GM18868 (cell line): ENCODE measurements around the gene CLSTN3.

Source experiments
- ATAC-seq: cut with Tn5 transposase; IDR thresholded peaks from one replicate; pipeline ENCODE4 v1.9.1; 2021; ENCODE audit warnings: mild to moderate bottlenecking, moderate library complexity; ENCODE audit not compliant: unreplicated experiment

Gene CLSTN3

DNA sequence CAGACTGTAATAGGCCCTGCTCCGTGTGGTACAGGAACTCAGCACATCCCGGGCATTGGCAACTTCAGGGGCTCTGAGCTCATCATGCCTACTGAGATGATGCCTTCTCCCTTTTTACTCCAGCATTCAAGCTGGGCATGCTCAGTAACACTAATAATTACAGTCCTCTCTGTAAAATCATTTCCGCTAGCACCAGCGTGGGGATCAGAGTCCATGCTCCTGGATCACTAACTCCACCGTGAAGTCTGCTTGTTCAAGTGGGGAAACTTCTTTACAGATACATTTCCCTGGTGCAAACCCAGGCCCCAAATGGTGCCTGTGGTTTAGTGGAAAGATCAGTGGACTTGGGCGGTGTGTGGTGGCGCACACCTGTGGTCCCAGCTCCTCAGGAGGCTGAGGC, 16.7 kb downstream of the CLSTN3 start:
- ATAC-seq = no peak

DNA sequence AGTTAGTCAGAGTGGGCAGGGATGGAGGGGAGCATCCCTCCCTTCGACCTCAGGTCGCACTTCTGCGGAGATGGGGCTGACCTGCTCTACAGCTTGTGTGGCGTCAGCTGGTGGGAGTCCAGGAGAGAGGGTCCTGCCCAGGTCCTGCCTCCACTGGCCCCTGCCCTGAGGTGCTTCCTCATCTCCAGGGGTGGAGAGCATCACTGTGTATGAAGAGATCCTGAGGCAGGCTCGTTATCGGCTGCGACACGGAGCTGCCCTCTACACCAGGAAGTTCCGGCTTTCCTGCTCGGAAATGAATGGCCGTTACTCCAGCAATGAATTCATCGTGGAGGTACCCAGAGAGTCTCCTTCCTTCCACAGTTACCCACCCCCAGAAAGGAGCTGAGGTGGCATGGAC, 20.2 kb downstream of the CLSTN3 start:
- no peak for ATAC-seq

DNA sequence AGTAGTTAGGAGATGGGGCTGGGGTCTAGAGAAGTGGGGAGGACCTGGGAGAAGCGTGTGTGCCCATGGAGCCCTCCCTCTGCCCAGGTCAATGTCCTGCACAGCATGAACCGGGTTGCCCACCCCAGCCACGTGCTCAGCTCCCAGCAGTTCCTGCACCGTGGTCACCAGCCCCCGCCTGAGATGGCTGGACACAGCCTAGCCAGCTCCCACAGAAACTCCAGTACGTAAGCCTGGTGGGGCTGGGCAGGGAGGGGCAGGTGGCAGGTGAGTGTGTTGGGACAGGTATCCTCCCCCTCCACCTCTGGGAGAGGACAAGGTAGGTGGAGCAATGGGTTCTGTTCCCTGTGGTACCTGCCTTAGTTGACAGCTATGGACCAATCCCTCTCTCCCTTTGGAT, 20.7 kb downstream of the CLSTN3 start:
- no peak for ATAC-seq

- no peak for ATAC-seq
These were observed 21.4 kb downstream of the CLSTN3 start for GRCh38 chr12:7151532-7151931.

DNA sequence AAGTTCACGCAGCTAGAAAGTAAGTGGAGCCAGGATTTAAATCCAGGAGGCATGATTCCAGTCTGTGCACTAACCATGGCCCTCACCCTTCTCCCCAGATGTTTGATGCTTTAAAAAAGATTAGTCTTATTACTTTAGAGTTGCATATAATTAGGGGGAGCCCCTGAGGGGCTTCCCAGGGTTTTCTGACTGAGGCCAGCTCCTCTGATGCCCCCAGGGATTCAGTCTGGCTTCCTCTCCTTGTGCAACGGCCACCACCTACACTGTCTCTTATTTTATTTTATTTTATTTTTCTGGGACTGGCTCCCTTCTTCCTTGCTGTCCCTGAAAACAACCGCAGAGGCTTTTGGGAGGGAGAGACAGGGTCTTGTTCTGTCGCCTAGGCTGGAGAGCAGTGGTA, 22.6 kb downstream of the CLSTN3 start:
- ATAC-seq = no peak

DNA sequence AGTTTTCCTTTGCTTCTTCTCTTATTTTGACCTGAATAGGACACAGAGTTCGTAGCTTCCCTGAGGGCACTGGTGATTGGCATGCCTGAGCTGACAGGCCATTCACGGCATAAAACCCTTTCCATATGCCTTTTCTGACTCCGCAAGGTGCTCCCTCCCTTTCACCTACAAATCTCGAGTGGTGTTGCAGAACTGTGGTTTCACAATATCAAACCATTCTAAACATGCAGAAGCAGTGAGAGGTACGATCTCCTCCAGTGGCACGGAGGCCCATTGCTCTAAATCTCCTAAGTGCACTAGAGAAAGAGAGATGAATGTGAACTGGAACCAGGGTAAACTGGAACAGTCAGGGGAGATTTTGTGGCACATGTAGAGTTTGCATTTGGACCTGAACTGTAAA, 23.9 kb downstream of the CLSTN3 start:
- no peak for ATAC-seq

DNA sequence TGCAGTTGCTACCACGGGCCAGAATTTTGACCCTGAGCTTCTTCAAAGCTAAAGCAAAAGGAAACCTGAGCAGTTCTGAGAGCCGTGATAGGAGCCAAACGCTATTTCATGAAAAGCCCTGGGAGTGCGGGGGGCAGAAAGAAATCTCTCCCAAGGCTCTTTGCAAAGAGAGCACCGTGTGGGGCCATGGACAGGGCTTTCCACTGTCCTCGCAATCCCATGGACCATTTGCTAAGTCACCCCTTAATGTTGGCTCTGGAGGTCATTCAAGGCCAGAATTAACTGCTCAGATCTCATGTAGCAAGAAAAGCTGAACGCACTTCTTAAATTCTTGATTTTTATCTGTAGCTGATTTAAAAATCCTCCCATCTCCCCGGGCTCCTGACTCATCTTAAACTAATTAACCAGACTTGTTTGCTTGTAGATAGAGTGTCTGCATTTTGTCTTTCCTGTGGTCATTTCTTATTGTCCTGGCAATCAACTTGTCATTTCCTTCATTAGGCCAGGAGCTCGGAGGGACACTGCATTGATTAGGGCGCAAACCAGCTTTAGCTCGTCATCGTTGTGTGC, 24.8 kb downstream of the CLSTN3 start:
- no peak for ATAC-seq

- no peak for ATAC-seq
These were observed 25.4 kb downstream of the CLSTN3 start for GRCh38 chr12:7155471-7156034.

DNA sequence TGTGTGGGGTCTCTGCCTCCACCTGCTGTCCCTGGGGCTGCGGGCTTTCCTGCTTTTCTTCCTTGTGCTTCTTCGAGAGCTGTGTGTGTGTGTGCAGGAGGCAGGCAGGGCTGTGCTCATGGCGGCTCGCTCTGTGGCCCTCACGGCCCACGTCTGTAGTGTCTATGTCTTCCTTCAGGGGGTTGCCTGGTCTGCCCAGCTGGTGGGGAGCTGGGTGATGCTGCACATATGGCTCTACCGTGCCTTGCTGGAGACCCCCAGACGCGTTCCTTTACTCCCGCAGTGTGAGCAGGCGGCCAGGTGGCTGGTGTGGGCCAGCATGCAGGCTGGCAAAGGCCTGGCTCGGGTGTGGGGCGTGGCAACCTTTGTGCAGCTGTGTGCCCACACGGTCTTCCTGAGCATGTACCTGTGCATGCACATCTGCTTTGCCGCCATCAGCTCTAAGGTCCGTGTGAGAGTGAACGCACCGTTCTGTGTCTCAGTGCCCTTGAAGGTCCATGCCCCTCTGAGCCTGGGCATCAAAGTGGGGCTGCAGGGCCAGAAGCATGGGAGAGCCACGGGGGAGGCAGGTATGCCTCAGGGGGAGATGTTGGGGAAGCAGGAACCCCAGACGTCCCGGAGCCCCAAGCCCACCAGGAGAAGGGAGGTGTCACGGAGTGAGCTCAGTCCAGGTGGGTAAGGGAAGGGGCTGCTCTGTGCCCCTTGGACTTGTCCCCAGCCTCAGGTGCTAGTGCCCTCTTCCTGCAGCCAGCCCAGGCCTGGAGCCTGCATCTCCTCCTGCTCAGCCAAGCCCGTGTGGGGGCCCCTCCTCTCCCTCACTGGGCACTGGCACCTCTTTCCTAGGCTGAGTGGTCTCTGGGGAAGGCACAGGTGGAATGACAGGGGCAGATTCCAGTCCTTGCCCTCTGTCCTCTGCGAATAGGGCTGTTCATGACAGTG, 26.4 kb downstream of the CLSTN3 start:
- no peak for ATAC-seq

- no peak for ATAC-seq
These were observed 27.2 kb downstream of the CLSTN3 start for GRCh38 chr12:7157391-7157790.

- no peak for ATAC-seq
These were observed 28.8 kb downstream of the CLSTN3 start for GRCh38 chr12:7158781-7159609.

- no peak for ATAC-seq
These were observed 30.0 kb downstream of the CLSTN3 start for GRCh38 chr12:7160183-7160582.

GRCh38 chr12:7161327-7161726, 31.2 kb downstream of the CLSTN3 start:
- ATAC-seq = no peak

GRCh38 chr12:7161811-7162210, 31.6 kb downstream of the CLSTN3 start:
- no peak for ATAC-seq

GRCh38 chr12:7162691-7163114, 32.5 kb downstream of the CLSTN3 start:
- no peak for ATAC-seq

DNA sequence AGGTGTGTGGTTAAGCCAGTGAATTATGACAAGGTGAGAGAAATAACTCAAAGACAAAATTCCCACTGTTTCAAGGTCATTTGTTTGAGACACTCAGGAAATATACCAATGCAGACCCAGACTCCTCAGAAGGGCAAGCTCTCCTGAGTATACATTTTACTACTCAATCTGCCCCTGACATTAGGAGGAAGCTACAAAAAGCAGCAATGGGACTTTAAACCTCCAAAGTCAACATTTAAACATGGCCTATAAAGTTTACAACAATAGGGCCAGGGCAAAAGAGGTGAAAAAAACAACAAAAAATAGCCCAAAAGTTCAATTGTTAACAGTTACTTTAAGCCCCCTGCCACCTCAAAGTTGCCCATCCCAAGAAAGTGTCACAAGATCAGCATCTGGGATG, 39.8 kb downstream of the CLSTN3 start:
- ATAC-seq = no peak

- no peak for ATAC-seq
These were observed 41.7 kb downstream of the CLSTN3 start for GRCh38 chr12:7171854-7172253.

DNA sequence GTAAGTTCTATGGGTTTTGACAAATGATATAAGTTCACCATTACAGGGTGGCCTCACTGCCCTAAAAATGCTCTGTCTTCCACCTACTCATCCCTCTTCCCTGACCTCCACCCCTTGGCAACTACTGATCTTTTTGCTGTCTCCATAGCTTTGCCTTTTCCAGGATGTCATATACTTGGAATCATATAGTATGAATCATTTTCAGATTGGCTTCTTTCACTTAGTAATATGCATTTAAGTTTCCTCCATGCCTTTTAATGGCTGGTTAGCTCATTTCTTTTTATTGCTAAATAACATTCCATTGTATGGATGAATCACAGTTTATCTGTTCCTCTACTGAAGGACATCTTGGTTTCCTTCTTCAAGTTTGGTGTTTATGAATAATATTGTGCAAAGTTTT, 45.3 kb downstream of the CLSTN3 start:
- no peak for ATAC-seq

DNA sequence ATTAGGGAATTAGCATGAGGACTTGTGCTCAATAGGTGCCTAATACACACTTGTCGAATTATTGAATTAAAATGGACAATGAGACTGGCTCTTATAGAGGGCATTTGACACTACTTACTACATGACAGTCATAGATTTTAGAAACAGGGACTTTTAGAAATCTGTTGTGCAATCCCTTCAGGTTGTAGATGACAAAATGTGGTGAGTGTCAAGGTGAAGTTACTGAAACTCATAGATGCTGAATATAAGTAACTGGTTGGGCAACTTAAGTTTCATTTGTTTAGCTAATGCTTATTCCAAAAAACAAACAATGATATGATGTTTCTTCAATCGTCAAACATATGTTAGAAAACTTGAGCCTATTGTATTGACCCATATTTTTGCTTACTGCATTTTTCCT, 46.4 kb downstream of the CLSTN3 start:
- no peak for ATAC-seq

DNA sequence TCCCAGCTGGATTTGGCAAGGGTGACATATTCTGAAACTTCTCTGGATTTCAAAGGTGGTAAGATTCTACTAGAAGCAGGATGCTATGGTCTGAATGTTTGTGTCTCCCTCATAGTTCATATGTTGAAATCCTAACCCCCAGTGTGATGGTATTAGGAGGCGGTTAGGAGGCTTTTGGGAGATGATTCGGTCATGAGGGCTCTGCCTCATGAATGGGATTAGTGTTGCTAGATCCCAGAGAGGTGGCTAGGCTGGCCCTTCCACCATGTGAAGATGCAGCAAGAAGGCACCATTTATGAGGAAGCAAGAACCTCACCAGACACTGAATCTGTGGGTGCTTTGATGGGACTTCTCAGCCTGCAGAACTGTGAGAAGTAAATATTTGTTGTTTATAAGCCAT, 48.3 kb downstream of the CLSTN3 start:
- ATAC-seq = no peak

GRCh38 chr12:7180685-7181084, 50.5 kb downstream of the CLSTN3 start:
- ATAC-seq = no peak
